HG03457 (cell line): ENCODE results near the gene TM6SF1.
"Not testable (repeated sequence)": the region's sequence is repeated elsewhere in the genome, so short reads cannot be mapped to it uniquely, and the experiment has no call there.

Experiments
- ATAC-seq: cut with Tn5 transposase; IDR thresholded peaks from one replicate; pipeline ENCODE4 v1.9.1; 2021; ENCODE audit warnings: moderate number of reproducible peaks; ENCODE audit not compliant: unreplicated experiment

TM6SF1 gene

DNA sequence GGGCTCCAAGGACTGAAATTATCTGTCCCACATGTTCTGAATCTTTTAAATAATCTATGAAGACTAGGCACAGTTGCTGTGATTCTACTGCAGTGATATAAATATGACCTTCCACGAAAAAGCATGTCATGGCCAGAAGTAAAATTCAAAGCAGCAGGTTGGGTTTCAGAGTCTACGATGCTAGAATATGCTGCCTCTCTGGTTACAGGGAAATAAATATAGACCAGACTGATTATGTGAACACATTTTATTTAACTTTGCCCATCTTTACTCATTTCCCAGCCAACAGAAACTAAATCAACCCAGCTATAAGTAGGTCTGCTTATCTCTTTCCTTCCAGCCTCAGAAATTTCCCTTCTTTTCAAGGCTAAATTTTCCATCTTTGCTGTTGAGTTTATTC, 19.9 kb upstream of the TM6SF1 start:
- no peak for ATAC-seq

DNA sequence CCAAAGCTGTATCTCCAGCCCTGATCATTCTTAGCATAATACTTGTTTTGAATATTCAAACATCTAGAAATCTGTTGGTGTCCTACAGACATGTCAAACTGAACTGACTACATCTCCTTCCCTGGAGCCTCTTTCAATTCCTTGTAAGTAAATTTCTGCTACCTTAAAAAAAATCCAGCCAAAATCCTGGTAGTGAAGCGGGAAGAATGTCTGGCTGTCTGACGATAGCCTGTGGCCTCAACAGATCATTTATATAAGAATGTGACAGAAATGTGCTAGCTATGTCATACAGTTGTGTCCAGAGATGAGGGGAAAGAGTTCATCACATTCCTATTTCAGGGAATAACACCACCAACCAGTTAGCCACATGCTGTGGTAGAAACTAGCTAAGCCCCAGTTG, 18.6 kb upstream of the TM6SF1 start:
- ATAC-seq: no peak

DNA sequence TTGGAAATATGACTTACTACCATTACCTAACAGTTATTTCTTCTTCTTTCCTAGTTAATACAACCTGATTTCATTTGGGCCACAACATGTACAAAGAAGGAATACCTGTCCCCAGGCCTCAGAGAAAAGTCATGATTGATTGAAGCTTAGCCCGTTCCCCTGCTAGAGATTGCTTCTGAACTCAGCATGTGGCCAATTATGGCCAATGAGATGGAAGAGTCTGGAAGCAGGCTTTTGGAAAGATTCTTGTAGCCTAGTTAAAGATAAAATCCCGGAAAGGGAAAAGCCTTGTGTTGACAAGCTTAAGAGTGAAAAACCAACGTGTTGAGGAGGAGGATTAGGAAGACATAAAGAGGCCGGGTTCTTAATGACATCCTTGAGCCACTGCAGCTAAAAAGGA, 17.0 kb upstream of the TM6SF1 start:
- ATAC-seq: no peak

DNA sequence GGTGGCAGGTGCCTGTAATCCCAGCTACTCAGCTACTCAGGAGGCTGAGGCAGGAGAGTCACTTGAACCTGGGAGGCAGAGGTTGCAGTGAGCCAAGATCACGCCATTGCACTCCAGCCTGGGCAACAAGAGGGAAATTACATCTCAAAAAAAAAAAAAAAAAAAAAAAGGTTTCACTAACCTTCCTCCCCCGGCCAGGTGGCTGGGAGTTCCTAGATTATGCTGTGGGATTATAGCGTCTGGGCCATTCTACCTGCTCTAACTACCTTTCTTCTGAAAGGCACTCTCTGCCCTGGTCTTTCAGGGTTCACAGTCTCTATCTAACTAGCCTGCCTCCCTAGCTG, 15.5 kb upstream of the TM6SF1 start:
- ATAC-seq: not testable (repeated sequence)

DNA sequence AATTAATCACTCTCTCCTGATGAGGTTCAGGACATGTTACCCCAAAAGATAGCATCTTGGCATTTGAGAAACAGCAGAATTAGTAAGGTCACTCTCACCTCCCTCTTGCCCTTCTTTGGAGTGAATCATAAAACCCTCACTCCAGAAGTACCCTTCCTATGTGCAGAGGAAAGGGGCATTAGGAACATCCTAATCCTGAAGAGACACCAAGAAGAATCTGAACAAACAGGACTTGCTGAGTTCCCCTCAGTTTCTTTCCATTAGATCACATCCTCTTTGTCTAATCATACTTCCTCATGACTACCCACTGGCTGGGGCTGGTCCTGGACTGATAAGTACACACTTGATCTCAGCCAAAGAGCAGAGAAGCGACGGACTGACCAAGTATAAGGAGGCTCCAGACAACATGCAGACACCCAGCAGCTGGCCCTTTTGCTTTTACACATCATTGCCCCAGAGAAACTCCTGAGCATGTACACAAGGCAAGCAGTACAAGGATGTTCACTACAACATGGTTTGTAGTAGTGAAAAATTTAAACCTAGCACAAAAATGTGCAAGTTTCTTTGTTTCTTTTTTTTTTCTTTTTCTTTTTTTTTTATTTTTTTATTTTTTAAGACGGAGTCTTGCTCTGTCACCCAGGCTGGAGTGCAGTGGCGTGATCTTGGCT, 15.0 kb upstream of the TM6SF1 start:
- peak; percentile 63 for ATAC-seq

DNA sequence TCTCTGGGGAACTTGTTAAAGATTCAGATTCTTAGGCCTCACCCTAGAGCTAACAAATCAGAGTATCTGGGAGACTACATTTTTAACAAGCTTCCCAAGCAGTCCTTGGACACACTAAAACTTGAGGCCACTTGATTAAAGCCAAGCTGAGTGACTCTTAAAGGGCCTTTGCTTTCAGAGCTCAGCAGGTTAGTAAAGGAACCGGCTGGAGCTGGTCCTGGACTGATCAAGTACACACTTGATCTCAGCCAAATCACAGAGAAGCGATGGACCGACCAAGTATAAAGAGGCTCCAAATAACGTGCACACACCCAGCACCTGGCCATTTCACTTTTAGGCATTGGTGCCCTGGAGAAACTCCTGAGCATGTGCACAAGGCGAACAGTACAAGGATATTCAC, 12.9 kb upstream of the TM6SF1 start:
- ATAC-seq: no peak

DNA sequence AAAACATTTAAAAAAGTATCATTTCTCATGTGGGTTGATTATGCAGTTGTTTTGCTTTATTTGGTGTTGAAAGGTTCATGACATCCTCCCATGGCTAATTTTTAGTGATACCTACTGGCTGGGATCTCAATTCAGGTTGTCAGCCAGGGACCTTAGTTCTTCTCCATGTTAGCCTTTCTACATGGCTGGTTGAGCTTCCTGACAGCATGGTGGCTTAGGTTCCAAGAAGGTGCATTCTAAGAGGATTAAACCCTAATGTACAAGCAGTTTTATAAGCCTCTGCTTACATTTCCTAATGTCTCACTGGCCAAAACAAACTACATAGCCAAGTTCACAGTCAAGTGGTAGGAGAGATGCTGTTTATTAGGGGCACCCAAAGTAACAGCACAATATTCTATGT, 9.4 kb upstream of the TM6SF1 start:
- no peak for ATAC-seq

DNA sequence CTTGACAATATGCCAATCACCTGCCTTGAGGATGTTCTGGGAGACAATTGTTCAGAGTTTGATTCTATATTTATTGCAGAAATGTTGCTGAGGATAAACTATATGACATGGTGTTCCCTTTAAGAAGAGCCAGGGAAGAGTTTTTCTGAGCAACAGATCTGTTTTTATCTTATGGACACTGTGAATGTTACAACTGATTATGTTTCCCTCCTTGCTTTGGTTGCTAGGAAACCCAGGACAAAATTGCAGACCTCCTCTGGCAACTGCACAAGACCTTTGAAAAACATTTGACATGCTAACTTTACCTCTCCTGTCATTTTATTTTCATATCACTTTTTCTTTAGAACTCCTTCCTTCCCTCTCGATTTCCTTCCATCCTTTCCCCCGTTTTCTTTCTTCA, 8.2 kb upstream of the TM6SF1 start:
- ATAC-seq: no peak

DNA sequence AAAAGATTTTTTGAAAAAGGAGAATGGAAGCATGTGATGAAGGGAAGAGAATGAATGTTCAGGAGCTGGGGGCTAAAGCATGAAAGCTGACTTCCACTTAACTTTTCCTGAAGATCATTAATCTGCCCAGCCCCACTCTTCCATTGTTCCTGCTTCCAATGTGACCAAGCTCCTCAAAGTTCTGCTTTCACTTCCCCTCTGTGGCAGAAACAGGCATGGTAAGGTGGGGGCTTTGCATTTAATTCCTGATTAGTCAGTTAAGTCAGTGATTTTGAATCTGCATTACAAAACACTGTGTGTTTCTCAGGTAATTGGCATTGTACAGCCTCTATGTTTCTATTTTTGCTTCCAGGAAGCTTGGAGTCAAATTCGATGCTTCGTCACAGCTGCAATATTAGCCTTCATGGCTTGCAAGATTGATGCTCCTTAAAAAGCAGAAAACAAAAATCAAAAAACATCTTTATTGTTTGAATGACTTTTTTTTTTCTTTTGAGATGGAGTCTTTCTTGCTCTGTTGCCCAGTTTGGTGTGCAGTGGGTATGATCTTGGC, 7.3 kb upstream of the TM6SF1 start:
- ATAC-seq: no peak

DNA sequence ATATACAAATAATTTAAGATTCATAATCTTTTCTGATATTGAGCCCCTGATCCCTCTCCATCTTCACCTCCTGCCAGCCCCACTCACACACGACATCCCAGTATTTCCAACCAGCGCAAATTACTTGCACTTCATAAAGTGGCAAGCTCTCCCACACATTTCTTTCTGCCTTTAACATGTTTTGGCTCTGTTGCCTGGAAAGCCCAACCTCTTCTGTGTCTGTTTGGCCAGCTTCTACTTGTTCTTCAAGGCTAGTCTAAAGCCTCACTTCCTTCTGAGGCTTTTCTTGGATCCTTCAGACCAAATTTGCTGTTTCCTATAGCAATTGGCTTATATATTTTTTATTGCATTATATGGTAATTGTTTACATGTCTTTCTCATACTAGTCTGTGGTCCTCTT, 5.1 kb upstream of the TM6SF1 start:
- ATAC-seq: no peak

DNA sequence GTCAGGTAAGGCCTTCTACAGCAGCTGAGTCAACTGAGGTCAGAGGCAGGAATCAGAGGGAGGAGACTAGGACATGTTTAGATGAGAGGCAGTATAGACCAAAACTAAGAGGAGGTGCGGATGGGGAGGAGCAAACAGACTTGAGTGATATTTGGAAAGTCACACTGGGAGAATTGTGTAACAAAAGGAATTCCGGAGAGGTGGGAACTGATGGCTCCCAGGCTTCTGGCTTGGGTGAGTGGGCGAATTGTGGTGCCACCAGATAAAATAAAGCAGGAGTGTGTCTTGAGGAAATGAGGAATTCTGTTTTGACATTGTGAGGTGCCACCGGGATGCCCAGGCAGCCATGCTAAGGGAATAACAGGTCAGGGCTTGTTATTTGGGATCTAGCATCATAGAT, 3.3 kb upstream of the TM6SF1 start:
- ATAC-seq: no peak

DNA sequence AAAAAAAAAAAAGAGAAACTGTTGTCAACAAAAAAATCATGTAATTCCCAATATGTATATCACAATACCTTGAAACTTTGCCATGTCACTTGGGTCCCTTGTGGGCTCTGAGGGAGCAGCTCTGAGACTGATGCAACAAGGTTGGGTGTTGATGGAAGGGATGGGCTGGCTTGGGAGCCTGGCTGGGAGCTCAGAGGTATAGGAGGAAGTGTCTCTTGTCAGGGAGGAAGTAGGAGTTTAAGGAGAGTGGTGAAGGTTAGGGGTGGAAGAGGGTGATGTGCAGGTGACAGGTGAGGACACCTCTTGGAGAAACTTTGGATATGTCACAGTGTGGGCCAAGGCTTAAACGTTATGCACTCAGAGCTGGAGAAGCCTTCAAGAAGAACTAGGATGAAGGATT, 2.0 kb upstream of the TM6SF1 start:
- ATAC-seq: no peak

DNA sequence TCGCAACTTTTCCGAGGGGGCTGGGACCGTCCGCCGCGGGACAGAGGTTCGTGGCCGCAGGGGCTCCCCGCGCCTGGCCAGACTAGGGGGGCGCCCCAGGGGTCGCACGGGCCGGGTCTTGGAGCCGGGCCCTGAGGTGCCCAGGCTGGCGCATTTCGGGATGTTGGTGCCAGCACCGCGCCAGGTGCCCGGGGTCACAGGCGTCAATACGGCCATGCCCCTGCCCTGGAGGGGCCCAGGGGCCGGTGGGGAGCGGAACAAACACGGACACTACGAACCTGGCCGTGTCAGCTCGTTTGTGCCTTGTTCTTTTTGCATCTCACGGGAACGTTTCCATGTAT, 366 bp downstream of the TM6SF1 start:
- no peak for ATAC-seq

DNA sequence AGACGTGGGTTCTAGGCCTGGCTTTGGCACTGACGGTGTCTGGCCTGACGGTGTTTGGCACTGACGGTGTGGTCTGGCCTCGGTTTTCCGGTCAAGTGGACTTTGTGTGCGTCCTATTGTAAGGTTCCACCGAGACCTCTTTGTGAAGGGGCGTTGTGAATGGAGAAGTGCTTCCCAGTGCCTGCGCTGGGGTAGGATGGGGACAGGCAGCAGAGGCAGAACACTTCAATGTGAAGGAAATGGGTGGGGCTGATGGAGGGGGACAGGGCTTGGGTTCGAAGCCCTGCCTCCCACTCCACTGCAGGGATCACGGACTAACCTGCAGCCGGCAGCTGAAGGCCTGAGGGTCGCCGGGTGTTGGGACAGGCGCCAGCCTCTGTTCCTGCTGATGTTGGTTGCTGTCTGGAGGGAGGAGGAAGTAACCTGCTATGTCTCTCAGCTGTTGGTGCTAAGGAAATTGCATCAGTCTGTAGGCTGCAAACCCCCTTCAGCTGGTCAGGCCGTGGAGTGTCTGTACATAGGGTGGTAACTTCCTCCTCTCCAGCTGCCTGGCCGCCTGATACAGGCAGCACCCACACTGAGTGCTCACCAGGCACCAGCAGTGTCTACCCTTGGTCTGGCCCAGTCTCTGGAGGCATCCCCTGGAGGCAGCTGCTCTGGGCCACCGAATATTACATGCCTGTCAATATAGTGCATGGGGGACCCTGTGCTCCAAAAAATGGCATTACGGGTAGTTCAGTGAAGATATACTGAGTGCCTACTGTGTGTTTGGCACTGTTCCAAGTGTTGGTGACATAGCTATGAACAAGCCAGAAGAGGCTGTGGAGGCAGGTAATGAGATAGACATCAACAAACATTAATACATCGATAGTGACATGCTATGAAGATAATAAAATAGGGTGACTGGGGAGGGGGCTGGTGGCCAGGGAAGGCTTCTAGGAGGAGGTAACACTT, 1.1 kb downstream of the TM6SF1 start:
- peak; percentile 54 for ATAC-seq

DNA sequence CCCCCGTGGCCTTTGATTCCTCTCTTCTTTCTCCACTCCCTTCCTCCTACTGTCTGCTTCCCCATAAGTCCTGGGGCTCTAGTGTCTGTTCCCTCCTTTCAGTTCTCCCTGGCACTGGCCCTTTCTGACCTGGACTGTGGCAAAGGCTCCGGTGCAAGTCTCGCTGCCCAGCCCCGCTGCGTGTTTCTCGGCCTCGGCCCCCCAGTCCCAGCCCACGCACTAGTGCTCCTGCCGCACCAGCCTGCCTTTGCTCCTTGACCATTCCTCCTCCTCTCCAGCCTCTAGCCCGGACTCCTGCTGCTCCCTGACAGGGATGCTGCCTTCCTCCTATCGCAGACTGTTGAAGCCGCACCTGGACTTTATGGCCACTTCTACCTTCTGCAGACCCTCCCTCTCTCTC, 2.1 kb downstream of the TM6SF1 start:
- ATAC-seq: no peak

DNA sequence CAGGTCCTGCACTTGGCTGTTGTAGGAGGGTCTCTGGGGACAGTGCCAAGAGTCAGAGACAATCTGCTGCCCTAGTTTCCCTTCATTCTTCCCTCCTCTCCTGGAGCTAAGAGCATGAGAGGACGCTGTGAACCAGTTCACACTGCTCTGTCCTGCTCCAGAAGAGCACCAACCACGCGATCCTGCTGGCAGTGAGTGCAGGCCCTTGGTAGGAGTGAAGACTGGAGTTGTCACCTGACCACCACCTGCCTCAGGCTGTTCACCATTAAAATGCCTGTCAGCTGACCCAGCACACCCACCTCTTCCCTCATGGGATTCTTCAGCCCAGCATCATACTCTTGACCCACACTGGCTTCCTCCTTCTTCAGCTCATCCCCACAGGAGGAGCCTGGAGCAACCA, 2.9 kb downstream of the TM6SF1 start:
- ATAC-seq: no peak

DNA sequence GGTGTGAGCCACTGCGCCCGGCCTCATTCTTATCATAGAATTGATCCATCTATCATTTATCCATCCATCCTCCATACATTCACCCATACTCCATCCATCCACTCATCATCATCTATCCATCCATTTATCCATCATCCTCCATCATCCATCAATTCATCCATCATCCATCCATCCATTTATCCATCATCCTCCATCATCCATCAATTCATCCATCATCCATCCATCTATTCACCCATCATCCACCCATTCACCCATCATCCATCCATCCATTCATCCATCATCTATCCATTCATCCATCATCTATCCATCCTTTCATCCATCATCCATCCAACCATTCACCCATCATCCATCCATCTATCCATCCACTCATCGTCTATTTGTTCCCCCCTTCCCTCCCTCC, 3.7 kb downstream of the TM6SF1 start:
- no peak for ATAC-seq

DNA sequence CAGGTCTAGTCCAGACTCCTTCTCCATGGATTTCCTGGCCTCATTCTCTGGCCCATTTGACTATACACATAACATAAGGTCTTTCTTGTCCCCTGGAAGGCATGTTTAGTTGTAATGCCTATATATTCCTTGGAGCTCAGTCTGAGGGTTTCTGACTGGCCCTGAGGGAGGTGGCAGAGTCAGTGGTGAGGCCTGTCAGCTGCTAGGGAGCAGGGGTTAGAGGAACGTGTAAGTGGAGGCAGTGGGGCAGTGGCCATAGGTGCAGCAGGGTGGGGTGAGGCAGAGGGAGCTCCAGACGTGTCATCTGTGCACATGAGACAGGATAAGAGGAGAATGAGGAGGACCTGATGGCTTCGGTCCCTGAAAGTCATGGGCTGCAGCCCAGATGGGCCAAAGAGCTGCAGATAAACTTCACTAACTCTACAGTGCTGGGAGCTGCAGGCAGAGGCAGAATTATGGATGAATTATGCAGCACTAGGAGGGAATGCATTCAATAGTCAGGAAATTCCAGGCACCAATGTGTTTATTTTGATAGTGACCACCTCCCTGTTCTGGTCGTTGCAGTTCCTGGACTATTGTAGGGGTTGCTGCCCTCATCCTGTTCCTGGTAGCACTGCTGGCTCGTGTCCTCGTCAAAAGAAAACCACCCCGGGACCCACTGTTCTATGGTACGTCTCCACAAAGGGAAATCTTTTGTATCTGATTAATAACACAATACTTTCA, 4.9 kb downstream of the TM6SF1 start:
- ATAC-seq: no peak

DNA sequence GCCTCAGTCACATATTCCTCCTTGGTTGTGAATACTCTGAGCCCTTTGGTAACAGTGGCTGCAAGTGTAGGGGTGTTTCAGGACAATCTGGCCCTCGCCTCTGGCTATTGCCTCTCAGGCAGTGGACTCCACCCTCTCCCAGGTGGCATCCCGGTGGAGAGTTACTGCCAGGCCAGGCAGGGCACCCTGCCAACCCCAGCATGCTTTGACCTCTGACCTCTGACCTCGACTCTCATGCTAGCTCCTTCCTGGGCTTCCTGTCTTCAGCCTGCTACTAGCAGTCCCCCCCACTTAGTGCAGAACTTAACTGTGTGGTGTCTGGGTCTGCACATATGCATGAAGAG, 5.5 kb downstream of the TM6SF1 start:
- ATAC-seq: no peak

DNA sequence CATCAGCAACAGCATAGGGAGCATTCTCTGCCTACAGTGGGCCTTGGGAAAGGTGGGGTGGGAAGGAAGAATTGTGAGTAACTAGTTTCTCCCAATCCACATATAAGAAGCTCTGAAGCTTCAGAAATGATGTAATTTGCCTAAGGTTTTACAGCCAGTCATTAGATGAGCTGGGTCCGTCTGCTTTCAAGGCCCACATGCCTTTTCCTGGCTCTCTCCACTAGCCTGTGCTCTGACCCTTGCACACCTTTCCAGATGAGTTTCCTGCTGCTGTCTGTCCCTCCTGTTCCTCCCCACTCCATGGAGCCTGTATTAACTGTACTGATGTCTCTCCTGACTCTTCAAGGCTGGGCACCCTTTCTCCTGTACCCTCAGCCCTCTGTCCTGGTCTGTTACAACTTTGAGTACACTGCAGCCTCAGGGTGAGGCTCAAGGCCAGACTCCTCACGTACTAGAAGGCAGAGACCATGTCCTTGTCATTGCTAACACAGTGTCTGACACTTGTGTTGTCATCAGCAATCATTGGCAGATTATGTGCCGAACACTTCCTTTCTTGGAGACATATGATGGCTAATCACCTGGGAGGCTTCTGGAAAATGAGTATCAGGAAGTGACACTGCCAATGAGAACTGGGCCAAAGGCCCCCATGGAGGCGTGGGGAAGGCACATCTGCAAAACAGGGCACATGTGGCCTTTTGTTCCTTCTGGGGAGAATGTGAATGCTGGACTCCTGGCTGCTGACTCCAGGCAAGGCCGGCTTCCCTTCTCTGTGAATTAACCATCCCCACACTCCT, 6.6 kb downstream of the TM6SF1 start:
- ATAC-seq: no peak

DNA sequence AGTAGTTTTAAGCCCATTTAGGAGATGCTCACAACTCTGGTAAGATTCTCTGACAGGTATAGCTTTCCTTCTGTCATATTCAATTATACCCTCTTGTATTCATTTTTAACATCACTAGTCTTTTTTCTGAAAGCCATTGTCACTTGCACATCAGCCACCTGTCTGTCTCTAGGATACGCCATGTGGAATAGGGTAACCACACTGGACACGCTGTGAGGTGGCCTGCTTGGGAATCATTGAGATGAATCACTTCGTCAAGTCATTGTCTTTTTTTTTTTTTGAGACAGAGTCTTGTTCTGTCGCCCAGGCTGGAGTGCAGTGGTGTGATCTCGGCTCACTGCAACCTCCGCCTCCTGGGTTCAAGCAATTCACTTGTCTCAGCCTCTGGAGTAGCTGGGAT, 7.4 kb downstream of the TM6SF1 start:
- no peak for ATAC-seq
